ENCODE data around the gene C10orf88. TPM values are rescaled to one million over a fixed set of nuclear protein-coding genes. Genes with fewer than 3 reads are reported as not detected.

C10orf88 gene
- total and polyA plus RNA-seq, 3 experiments from 2014 or later: 8.5 to 11.4 (median 8.5) TPM

GRCh38 chr10:122981066-122981464 is 27.0 kb upstream of the C10orf88 start:
- Histone ChIP-seq H3K36me3 (ENCODE audit: insufficient read depth, low read length) (no peaks in the 10 kb centered on the region), H3K4me3 (ENCODE audit: low read length) (peak overlapping the region; percentile 64), H3K27ac (ENCODE audit: low read depth, low read length) (no peak overlapping the region), H3K4me1 (ENCODE audit: insufficient read depth, low read length) (peaks cover 11% of the 10 kb centered on the region), H3K27me3 (ENCODE audit: insufficient read depth, low read length, poor library complexity, severe bottlenecking) (no peaks in the 10 kb centered on the region), H3K9me3 (ENCODE audit: low read length) (no peaks in the 10 kb centered on the region)
- POLR2A ChIA-PET: interaction anchor here (1.4 to 3.1 kb wide), 3 partner anchors 27 to 173 kb away, joined by 3 to 29 read pairs (median 14); partner anchors contain the start of genes ACADSB, BUB3, C10orf88 and IKZF5
- no peak for DNase-seq
- Mint-ChIP-seq H3K27ac (peak overlapping the region in 7 of 8 donors; percentile 89 to 98 (median 96)), H3K27me3 (peaks cover 0 to 2% of the 10 kb centered on the region in 2 donors), H3K4me3 (peak overlapping the region; percentile 85 to 95 (median 90)), H3K9me3 (no peaks in the 10 kb centered on the region), H3K4me1 (peaks cover 12 to 25% (median 23%) of the 10 kb centered on the region in 3 donors), H3K36me3 (peaks cover 4 to 20% (median 8%) of the 10 kb centered on the region in 3 donors)
- CTCF ChIA-PET: interaction anchor here (1.3 to 2.8 kb wide), 7 partner anchors 9 to 177 kb away, joined by 4 to 39 read pairs (median 8); partner anchors contain the start of genes ACADSB, C10orf88 and IKZF5

- peaks cover 0 to 4% of the 10 kb centered on the region in 2 donors for H3K27me3 Mint-ChIP-seq
- Histone ChIP-seq H3K4me1 (ENCODE audit: insufficient read depth, low read length) (peaks cover 11% of the 10 kb centered on the region), H3K27me3 (ENCODE audit: insufficient read depth, low read length, poor library complexity, severe bottlenecking) (no peaks in the 10 kb centered on the region), H3K36me3 (ENCODE audit: insufficient read depth, low read length) (no peaks in the 10 kb centered on the region), H3K27ac (ENCODE audit: low read depth, low read length) (peak within 1 kb of the TSS; percentile 91), H3K4me3 (ENCODE audit: low read length) (peak within 1 kb of the TSS; percentile 72), H3K9me3 (ENCODE audit: low read length) (no peaks in the 10 kb centered on the region)
- no peaks in the 10 kb centered on the region for H3K9me3 Mint-ChIP-seq
- H3K4me1 Mint-ChIP-seq: peaks cover 12 to 25% (median 23%) of the 10 kb centered on the region in 3 donors
- peak within 1 kb of the TSS; percentile 85 to 95 (median 90) for H3K4me3 Mint-ChIP-seq
- DNase-seq: peak; percentile 83 to 91 (median 88)
- peak within 1 kb of the TSS; percentile 89 to 98 (median 96) for H3K27ac Mint-ChIP-seq
- peaks cover 4 to 19% (median 8%) of the 10 kb centered on the region in 3 donors for H3K36me3 Mint-ChIP-seq
- ChIA-PET POLR2A (interaction anchor here (1.4 to 3.1 kb wide), 3 partner anchors 26 to 174 kb away, joined by 3 to 29 read pairs (median 14); partner anchors contain the start of genes ACADSB, BUB3, C10orf88 and IKZF5), CTCF (interaction anchor here (0.8 to 2.8 kb wide), 15 partner anchors 9 to 178 kb away, joined by 3 to 39 read pairs (median 5); partner anchors contain the start of genes ACADSB, BUB3, C10orf88 and IKZF5)
These were observed 26.4 kb upstream of the C10orf88 start, which contains the start of gene PSTK for GRCh38 chr10:122980209-122981065. Gene PSTK (plus strand): TSS chr10:122980401. CDS start chr10:122980480, 79 bp downstream.

GRCh38 chr10:122974543-122975064 is 20.6 kb upstream of the C10orf88 start:
- ChIA-PET POLR2A (no interaction called here), CTCF (no interaction called here)
- H3K27me3 ChIP-seq (ENCODE audit: insufficient read depth, low read length, poor library complexity, severe bottlenecking): no peaks in the 10 kb centered on the region
- H3K36me3 ChIP-seq (ENCODE audit: insufficient read depth, low read length): no peaks in the 10 kb centered on the region
- no peak overlapping the region for H3K27ac ChIP-seq (ENCODE audit: low read depth, low read length)
- peaks cover 0 to under 1% (median under 1%) of the 10 kb centered on the region in 3 donors for H3K4me1 Mint-ChIP-seq
- no peaks in the 10 kb centered on the region for H3K9me3 Mint-ChIP-seq
- H3K27ac Mint-ChIP-seq: no peak overlapping the region
- no peaks in the 10 kb centered on the region for H3K9me3 ChIP-seq (ENCODE audit: low read length)
- no peak overlapping the region for H3K4me3 Mint-ChIP-seq
- DNase-seq: no peak
- H3K27me3 Mint-ChIP-seq: peaks cover 10 to 12% of the 10 kb centered on the region in 2 donors
- no peaks in the 10 kb centered on the region for H3K4me1 ChIP-seq (ENCODE audit: insufficient read depth, low read length)
- H3K4me3 ChIP-seq (ENCODE audit: low read length): no peak overlapping the region
- peaks cover 0 to 2% (median 0%) of the 10 kb centered on the region in 3 donors for H3K36me3 Mint-ChIP-seq

- ChIA-PET POLR2A (no interaction called here), CTCF (no interaction called here)
- no peaks in the 10 kb centered on the region for H3K9me3 ChIP-seq (ENCODE audit: low read length)
- no peaks in the 10 kb centered on the region for H3K4me1 ChIP-seq (ENCODE audit: insufficient read depth, low read length)
- Mint-ChIP-seq H3K4me1 (no peaks in the 10 kb centered on the region), H3K4me3 (peak overlapping the region in 1 of 7 donors; percentile 6), H3K9me3 (peaks cover 0 to under 1% (median 0%) of the 10 kb centered on the region in 5 donors), H3K27me3 (peaks cover 10 to 15% of the 10 kb centered on the region in 2 donors), H3K36me3 (peaks cover 0 to 2% (median under 1%) of the 10 kb centered on the region in 3 donors), H3K27ac (no peak overlapping the region)
- no peak for DNase-seq
- H3K27me3 ChIP-seq (ENCODE audit: insufficient read depth, low read length, poor library complexity, severe bottlenecking): no peaks in the 10 kb centered on the region
- H3K27ac ChIP-seq (ENCODE audit: low read depth, low read length): no peak overlapping the region
- H3K4me3 ChIP-seq (ENCODE audit: low read length): no peak overlapping the region
- no peaks in the 10 kb centered on the region for H3K36me3 ChIP-seq (ENCODE audit: insufficient read depth, low read length)
These were observed 20.0 kb upstream of the C10orf88 start for GRCh38 chr10:122974023-122974422.

- Mint-ChIP-seq H3K36me3 (peaks cover 0 to 28% (median 7%) of the 10 kb centered on the region in 3 donors), H3K4me1 (no peaks in the 10 kb centered on the region), H3K9me3 (peaks cover 18 to 34% (median 25%) of the 10 kb centered on the region in 5 donors), H3K27ac (no peak overlapping the region), H3K4me3 (no peak overlapping the region), H3K27me3 (peaks cover 7 to 36% of the 10 kb centered on the region in 2 donors)
- Histone ChIP-seq H3K9me3 (ENCODE audit: low read length) (peaks cover 3% of the 10 kb centered on the region), H3K4me1 (ENCODE audit: insufficient read depth, low read length) (no peaks in the 10 kb centered on the region), H3K27me3 (ENCODE audit: insufficient read depth, low read length, poor library complexity, severe bottlenecking) (no peaks in the 10 kb centered on the region), H3K27ac (ENCODE audit: low read depth, low read length) (no peak overlapping the region), H3K4me3 (ENCODE audit: low read length) (no peak overlapping the region), H3K36me3 (ENCODE audit: insufficient read depth, low read length) (no peaks in the 10 kb centered on the region)
- DNase-seq: no peak
- POLR2A ChIA-PET: no interaction called here
- CTCF ChIA-PET: interaction anchor here (2.1 kb wide), 1 partner anchor 11 kb away, joined by 6 read pairs; the partner anchor contains the start of gene PSTK
These were observed 14.7 kb upstream of the C10orf88 start for GRCh38 chr10:122968698-122969097.

- Mint-ChIP-seq H3K27ac (no peak overlapping the region), H3K4me3 (no peak overlapping the region), H3K27me3 (peaks cover 6 to 47% of the 10 kb centered on the region in 2 donors), H3K9me3 (peaks cover 18 to 34% (median 25%) of the 10 kb centered on the region in 5 donors), H3K4me1 (no peaks in the 10 kb centered on the region), H3K36me3 (peaks cover 0 to 42% (median 9%) of the 10 kb centered on the region in 3 donors)
- no peaks in the 10 kb centered on the region for H3K27me3 ChIP-seq (ENCODE audit: insufficient read depth, low read length, poor library complexity, severe bottlenecking)
- DNase-seq: no peak
- POLR2A ChIA-PET: no interaction called here
- peaks cover 3% of the 10 kb centered on the region for H3K9me3 ChIP-seq (ENCODE audit: low read length)
- CTCF ChIA-PET: no interaction called here
- no peak overlapping the region for H3K27ac ChIP-seq (ENCODE audit: low read depth, low read length)
- H3K36me3 ChIP-seq (ENCODE audit: insufficient read depth, low read length): no peaks in the 10 kb centered on the region
- H3K4me3 ChIP-seq (ENCODE audit: low read length): no peak overlapping the region
- no peaks in the 10 kb centered on the region for H3K4me1 ChIP-seq (ENCODE audit: insufficient read depth, low read length)
These were observed 12.9 kb upstream of the C10orf88 start for GRCh38 chr10:122966879-122967278.

GRCh38 chr10:122962405-122962804 is 8.4 kb upstream of the C10orf88 start:
- Histone ChIP-seq H3K4me3 (ENCODE audit: low read length) (no peak overlapping the region), H3K27ac (ENCODE audit: low read depth, low read length) (no peak overlapping the region), H3K36me3 (ENCODE audit: insufficient read depth, low read length) (no peaks in the 10 kb centered on the region), H3K27me3 (ENCODE audit: insufficient read depth, low read length, poor library complexity, severe bottlenecking) (no peaks in the 10 kb centered on the region), H3K4me1 (ENCODE audit: insufficient read depth, low read length) (no peaks in the 10 kb centered on the region), H3K9me3 (ENCODE audit: low read length) (peaks cover 3% of the 10 kb centered on the region)
- no peak overlapping the region for H3K4me3 Mint-ChIP-seq
- no peak overlapping the region for H3K27ac Mint-ChIP-seq
- peaks cover 0 to 29% (median 5%) of the 10 kb centered on the region in 3 donors for H3K36me3 Mint-ChIP-seq
- ChIA-PET POLR2A (no interaction called here), CTCF (interaction anchor here (0.6 to 1.4 kb wide), 2 partner anchors 17 to 1751 kb away, joined by 3 to 8 read pairs; partner anchors contain the start of gene PSTK)
- H3K9me3 Mint-ChIP-seq: peaks cover 14 to 24% (median 18%) of the 10 kb centered on the region in 5 donors
- H3K4me1 Mint-ChIP-seq: no peaks in the 10 kb centered on the region
- H3K27me3 Mint-ChIP-seq: peaks cover 5 to 47% of the 10 kb centered on the region in 2 donors
- no peak for DNase-seq
